ENCODE data around the gene CACNA1C.

Gene CACNA1C

GRCh38 chr12:2389079-2389790 is 336.4 kb downstream of the CACNA1C start:
- H3K4me3 ChIP-seq (ENCODE audit: low read length), result no peak overlapping the region
- no peak for DNase-seq (ENCODE audit: low read depth)
- TF ChIP-seq CTCF (IDR thresholded peaks at IDR 0.05; ENCODE audit: insufficient read depth, low read depth, low read length, missing control alignments), result no peak

GRCh38 chr12:2390133-2390532 is 337.3 kb downstream of the CACNA1C start:
- TF ChIP-seq CTCF (IDR thresholded peaks at IDR 0.05; ENCODE audit: insufficient read depth, low read depth, low read length, missing control alignments), result no peak
- DNase-seq (ENCODE audit: low read depth), result no peak
- H3K4me3 ChIP-seq (ENCODE audit: low read length), result no peak overlapping the region

- H3K4me3 ChIP-seq (ENCODE audit: low read length), result no peak overlapping the region
- no peak for DNase-seq (ENCODE audit: low read depth)
- no peak for TF ChIP-seq CTCF (IDR thresholded peaks at IDR 0.05; ENCODE audit: insufficient read depth, low read depth, low read length, missing control alignments)
These were observed 338.1 kb downstream of the CACNA1C start for GRCh38 chr12:2390850-2391390.

- no peak for TF ChIP-seq CTCF (IDR thresholded peaks at IDR 0.05; ENCODE audit: insufficient read depth, low read depth, low read length, missing control alignments)
These were observed 339.0 kb downstream of the CACNA1C start for GRCh38 chr12:2391740-2392331.

GRCh38 chr12:2393016-2393415 is 340.2 kb downstream of the CACNA1C start:
- H3K4me3 ChIP-seq (ENCODE audit: low read length), result no peak overlapping the region
- DNase-seq (ENCODE audit: low read depth), result no peak
- TF ChIP-seq CTCF (IDR thresholded peaks at IDR 0.05; ENCODE audit: insufficient read depth, low read depth, low read length, missing control alignments), result no peak

More at GRCh38 chr12:2391740-2392331, 339.0 kb downstream of the CACNA1C start:
- no peak for DNase-seq (ENCODE audit: low read depth)
- H3K4me3 ChIP-seq (ENCODE audit: low read length), result no peak overlapping the region

- no peak for TF ChIP-seq CTCF (IDR thresholded peaks at IDR 0.05; ENCODE audit: insufficient read depth, low read depth, low read length, missing control alignments)
- no peak for DNase-seq (ENCODE audit: low read depth)
These were observed 341.2 kb downstream of the CACNA1C start for GRCh38 chr12:2393996-2394395.

More at GRCh38 chr12:2393996-2394395, 341.2 kb downstream of the CACNA1C start:
- H3K4me3 ChIP-seq (ENCODE audit: low read length), result no peak overlapping the region

All from epithelial cell of esophagus (primary cell).